Gastroesophageal sphincter (tissue), 4 donors: ENCODE results near the gene RGS7BP. TPM values are rescaled to one million over a fixed set of nuclear protein-coding genes. Genes with fewer than 3 reads are reported as not detected.

Experiments used
- ATAC-seq: fragments of 150-250 bp; one replicate; pipeline ENCODE4 v1.9.1; 2016; ENCODE audit warnings: mild to moderate bottlenecking, moderate library complexity
- H3K27ac ChIP-seq, 4 donors: fragments of 200-600 bp; sonication (generic) in 3 of 4; 1 replicate in 3 of 4; 2 replicates in 1 of 4; pipeline ENCODE4 v1.5.1; 2016 to 2019
- H3K27me3 ChIP-seq: fragments of 200-600 bp; sonication (generic); one replicate; pipeline ENCODE4 v1.5.1; 2019
- H3K36me3 ChIP-seq, 2 donors: fragments of 200-600 bp; sonication (generic); one replicate each; pipeline ENCODE4 v1.5.1; 2019; ENCODE audit warnings: control low read depth in 1 of 2
- H3K4me1 ChIP-seq, 3 donors: fragments of 200-600 bp; sonication (generic); 1 replicate in 2 of 3; 2 replicates in 1 of 3; pipeline ENCODE4 v1.5.1; 2016 to 2019; ENCODE audit warnings: control low read depth in 2 of 3
- H3K4me3 ChIP-seq, 2 donors: fragments of 200-600 bp; sonication (generic); one replicate each; pipeline ENCODE4 v1.5.1; 2019; ENCODE audit warnings: mild to moderate bottlenecking in 1 of 2, moderate library complexity in 1 of 2
- H3K9me3 ChIP-seq, 3 donors: fragments of 200-600 bp; sonication (generic); one replicate each; pipeline ENCODE4 v1.5.1; 2017 to 2019; ENCODE audit warnings: control low read depth in 2 of 3
- EP300 ChIP-seq: sonication (generic); formaldehyde crosslinking; IDR thresholded peaks from one replicate; pipeline ENCODE4 v1.6.1; 2017; ENCODE audit warnings: antibody characterized with exemption, mild to moderate bottlenecking
- POLR2A ChIP-seq, 2 donors: fragments of 450-650 bp; IDR thresholded peaks; one replicate each; pipeline ENCODE4 v1.6.1; 2017; ENCODE audit warnings: antibody characterized with exemption in 2 of 2, mild to moderate bottlenecking in 2 of 2, moderate library complexity in 1 of 2
- POLR2AphosphoS5 ChIP-seq: sonication (generic); formaldehyde crosslinking; IDR thresholded peaks from one replicate; pipeline ENCODE4 v1.6.1; 2017; ENCODE audit warnings: antibody characterized with exemption
- WGBS, 2 donors: methylation state at CpG; one replicate each; pipeline ENCODE4 v1.1.5; 2018; ENCODE audit warnings: low coverage in 1 of 2; 5-methylcytosine and 5-hydroxymethylcytosine counted together
- total RNA-seq, 4 donors: library from RNA; depleted of rRNA; stranded (reverse); fragments of >200 nt; gene quantifications; one replicate each; pipeline ENCODE4 v1.1.0, GENCODE V29; 2016
- TF ChIP-seq, protein P1 (sequence below), 4 experiments: fragments of 200-600 bp in 2 of 4; fragments of 450-650 bp in 2 of 4; sonication (generic) in 1 of 4; IDR thresholded peaks; one replicate each; pipeline ENCODE4 v1.5.1; 2017 to 2019; ENCODE audit warnings: antibody characterized with exemption in 4 of 4, mild to moderate bottlenecking in 2 of 4, moderate library complexity in 2 of 4

RGS7BP gene
- total RNA-seq, 4 donors from 2014 or later = 1.5 to 4.4 (median 3.7) TPM

DNA sequence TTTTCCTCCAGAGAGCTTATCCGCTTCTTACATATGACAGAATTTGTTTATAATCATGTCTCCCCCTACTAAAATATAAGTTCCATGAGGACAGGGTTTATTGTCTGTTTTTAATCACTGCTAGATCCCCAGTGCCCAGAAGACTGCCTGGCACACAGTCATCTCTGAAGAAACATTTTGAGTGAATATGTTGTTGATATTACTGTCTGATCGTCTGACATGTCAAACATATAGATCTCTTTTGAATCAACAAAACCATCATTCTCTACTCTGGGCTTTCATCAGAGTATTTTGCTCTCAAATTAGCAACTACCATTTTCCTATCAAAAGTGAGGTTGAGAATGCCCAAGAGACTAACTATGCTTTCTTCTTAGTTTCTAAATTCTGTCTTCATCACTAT lies 117.2 kb downstream of the RGS7BP start:
- no peak for TF ChIP-seq EP300
- TF ChIP-seq POLR2A (IDR thresholded peaks at IDR 0.05) = no peak
- TF ChIP-seq, protein P1, sequence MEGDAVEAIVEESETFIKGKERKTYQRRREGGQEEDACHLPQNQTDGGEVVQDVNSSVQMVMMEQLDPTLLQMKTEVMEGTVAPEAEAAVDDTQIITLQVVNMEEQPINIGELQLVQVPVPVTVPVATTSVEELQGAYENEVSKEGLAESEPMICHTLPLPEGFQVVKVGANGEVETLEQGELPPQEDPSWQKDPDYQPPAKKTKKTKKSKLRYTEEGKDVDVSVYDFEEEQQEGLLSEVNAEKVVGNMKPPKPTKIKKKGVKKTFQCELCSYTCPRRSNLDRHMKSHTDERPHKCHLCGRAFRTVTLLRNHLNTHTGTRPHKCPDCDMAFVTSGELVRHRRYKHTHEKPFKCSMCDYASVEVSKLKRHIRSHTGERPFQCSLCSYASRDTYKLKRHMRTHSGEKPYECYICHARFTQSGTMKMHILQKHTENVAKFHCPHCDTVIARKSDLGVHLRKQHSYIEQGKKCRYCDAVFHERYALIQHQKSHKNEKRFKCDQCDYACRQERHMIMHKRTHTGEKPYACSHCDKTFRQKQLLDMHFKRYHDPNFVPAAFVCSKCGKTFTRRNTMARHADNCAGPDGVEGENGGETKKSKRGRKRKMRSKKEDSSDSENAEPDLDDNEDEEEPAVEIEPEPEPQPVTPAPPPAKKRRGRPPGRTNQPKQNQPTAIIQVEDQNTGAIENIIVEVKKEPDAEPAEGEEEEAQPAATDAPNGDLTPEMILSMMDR (IDR thresholded peaks at IDR 0.05) = no peak
- no peak for TF ChIP-seq POLR2AphosphoS5
- no peak for ATAC-seq
- Histone ChIP-seq H3K36me3 (no peaks in the 10 kb centered on the region), H3K27me3 (peaks cover 11% of the 10 kb centered on the region), H3K27ac (no peak overlapping the region), H3K4me1 (no peaks in the 10 kb centered on the region), H3K4me3 (no peak overlapping the region), H3K9me3 (no peaks in the 10 kb centered on the region)
- WGBS, 2 donors = 49 to 74% methylated on average over 2 of the region's 2 CpGs

DNA sequence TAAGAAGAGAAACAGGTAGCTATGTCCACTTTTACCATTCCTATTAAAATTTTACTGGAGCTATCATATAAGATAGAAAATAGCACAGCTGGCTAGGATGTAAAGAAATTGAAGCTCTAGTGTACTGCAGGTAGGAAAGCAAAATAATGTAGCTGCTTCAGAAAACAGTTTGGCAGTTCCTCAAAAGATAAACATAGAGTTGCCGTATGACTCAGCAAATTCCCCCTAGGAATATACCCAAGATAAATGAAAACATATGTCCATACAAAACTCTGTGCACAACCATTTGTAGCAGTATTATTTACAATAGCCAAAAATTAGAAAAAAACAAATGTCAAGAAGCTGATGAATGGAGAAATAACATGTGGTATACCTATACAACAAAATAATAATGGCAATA lies 119.9 kb downstream of the RGS7BP start:
- Histone ChIP-seq H3K9me3 (no peaks in the 10 kb centered on the region), H3K4me1 (no peaks in the 10 kb centered on the region), H3K4me3 (no peak overlapping the region), H3K36me3 (no peaks in the 10 kb centered on the region), H3K27me3 (peaks cover 19% of the 10 kb centered on the region), H3K27ac (no peak overlapping the region)
- no peak for ATAC-seq
- TF ChIP-seq POLR2A (IDR thresholded peaks at IDR 0.05) (no peak), POLR2AphosphoS5 (no peak), EP300 (no peak)
- TF ChIP-seq, protein P1 (IDR thresholded peaks at IDR 0.05) = no peak
- WGBS, 2 donors = 14 to 27% methylated on average over 1 of the region's 1 CpG

DNA sequence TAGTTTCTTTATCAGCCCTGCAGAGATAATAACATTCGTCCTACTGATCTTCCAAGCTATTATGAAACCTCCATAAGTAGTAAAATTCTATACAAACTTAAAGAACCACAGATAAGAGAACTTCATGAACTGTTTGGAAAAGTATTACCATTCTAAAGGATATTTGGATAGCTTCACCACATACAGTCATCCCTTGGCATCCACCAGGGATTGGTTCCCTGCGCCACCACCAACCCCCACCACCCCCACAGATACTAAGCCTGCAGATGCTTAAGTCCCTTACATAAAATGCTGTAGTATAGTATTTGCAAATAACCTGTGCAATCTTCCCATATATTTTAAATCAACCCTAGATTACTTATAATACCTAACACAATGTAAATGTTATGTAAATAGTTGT lies 123.1 kb downstream of the RGS7BP start:
- H3K27me3 ChIP-seq = peaks cover 8% of the 10 kb centered on the region
- WGBS, 2 donors = 65 to 93% methylated on average over 2 of the region's 2 CpGs
- no peaks in the 10 kb centered on the region for H3K4me1 ChIP-seq
- H3K9me3 ChIP-seq = no peaks in the 10 kb centered on the region
- no peak overlapping the region for H3K27ac ChIP-seq
- ATAC-seq = no peak
- TF ChIP-seq POLR2AphosphoS5 = no peak
- no peaks in the 10 kb centered on the region for H3K36me3 ChIP-seq
- no peak overlapping the region for H3K4me3 ChIP-seq

DNA sequence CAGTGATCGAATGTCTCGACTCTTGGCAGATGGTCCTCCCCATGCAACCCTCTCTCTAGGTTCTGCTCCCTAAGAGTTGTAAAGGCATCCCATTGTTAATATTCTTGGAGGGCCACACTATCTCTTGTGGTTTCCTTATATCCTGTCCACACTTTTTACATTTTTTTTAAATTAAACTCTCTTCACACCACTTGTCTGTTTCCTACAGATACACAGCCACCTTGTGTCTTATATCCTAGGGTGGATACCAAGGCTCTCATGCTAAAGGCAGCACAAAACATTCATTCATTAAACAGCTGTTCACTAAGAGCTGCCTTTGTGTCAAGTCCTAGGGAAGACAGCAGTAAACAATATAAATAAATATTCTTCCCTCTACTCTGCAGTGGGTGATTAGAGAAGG lies 124.0 kb downstream of the RGS7BP start:
- no peak for ATAC-seq
- 69 to 75% methylated on average over 2 of the region's 2 CpGs for WGBS, 2 donors
- no peak for TF ChIP-seq POLR2AphosphoS5
- no peak for TF ChIP-seq POLR2A (IDR thresholded peaks at IDR 0.05)
- TF ChIP-seq, protein P1 (IDR thresholded peaks at IDR 0.05) = no peak
- TF ChIP-seq EP300 = no peak
- no peaks in the 10 kb centered on the region for H3K36me3 ChIP-seq
- no peaks in the 10 kb centered on the region for H3K4me1 ChIP-seq
- H3K27ac ChIP-seq = no peak overlapping the region
- H3K4me3 ChIP-seq = no peak overlapping the region
- no peaks in the 10 kb centered on the region for H3K9me3 ChIP-seq
- peaks cover 8% of the 10 kb centered on the region for H3K27me3 ChIP-seq

DNA sequence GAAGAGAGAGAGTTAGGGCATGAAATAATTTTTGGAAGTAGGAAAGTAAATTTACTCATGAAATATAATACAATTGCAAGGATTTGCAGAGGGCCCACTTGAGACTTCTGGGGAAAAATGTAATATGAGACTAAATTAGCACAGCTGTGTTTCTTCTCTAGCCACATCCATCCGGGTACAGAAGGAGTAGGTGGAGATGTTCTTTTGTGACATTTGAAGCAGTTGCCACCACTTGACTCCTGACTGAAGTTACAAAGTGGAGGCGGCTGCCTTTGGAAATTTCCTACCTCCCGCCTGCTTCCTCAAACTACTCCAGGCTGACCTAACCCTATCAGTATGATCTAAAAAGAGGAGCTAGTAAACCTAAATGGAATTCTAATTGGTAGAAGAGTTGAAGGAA lies 126.4 kb downstream of the RGS7BP start:
- no peak for ATAC-seq
- TF ChIP-seq, protein P1 (IDR thresholded peaks at IDR 0.05) = no peak
- TF ChIP-seq POLR2A (IDR thresholded peaks at IDR 0.05) (no peak), POLR2AphosphoS5 (no peak), EP300 (no peak)
- WGBS, 2 donors = 9 to 24% methylated on average over 1 to 3 of the region's 3 CpGs

More for the DNA sequence above, 126.4 kb downstream of the RGS7BP start:
- no peak overlapping the region for H3K4me3 ChIP-seq
- no peaks in the 10 kb centered on the region for H3K36me3 ChIP-seq
- H3K4me1 ChIP-seq = no peaks in the 10 kb centered on the region
- peaks cover 8% of the 10 kb centered on the region for H3K27me3 ChIP-seq
- H3K9me3 ChIP-seq = no peaks in the 10 kb centered on the region
- no peak overlapping the region for H3K27ac ChIP-seq
